HL-60/S4 treated with phorbol 12-myristate 13-acetate at 8.2 ng/mL for 4 days and 3 days (cell line): ENCODE data around the gene MYCBP2.
"Not testable (repeated sequence)": the region's sequence is repeated elsewhere in the genome, so short reads cannot be mapped to it uniquely, and the experiment has no call there.

Experiments used
- in situ Hi-C: fragments of 300-500 bp; cut with MboI; formaldehyde crosslinking; loops from 2 replicates; pipeline ENCODE4 v1.15.0; 2022; ENCODE audit warnings: low sequenced_read_pairs

The MYCBP2 gene

DNA sequence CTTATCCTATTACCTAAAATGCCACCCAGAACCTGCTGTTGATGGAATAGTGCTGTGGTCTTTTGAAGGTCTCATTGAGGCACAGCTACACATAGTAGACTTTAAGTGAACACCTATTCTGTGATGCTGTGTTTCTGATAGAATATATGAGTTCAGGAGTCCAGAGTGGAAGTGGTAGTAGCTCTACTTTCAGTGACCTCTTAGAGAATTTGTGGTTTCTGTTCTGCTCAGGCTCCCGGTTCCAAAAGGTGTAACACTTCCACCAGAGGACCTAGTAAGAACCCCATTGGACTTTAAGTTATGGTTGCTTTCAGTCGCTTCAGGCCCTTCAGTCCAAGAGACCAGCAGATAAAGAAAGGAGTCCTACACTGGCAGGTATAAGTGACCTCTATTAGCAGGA, 11.4 kb upstream of the MYCBP2 start:
- in situ Hi-C loops: loop anchor here (10.0 kb wide), 1 partner anchor 136 kb away; no protein-coding TSS in a partner anchor

DNA sequence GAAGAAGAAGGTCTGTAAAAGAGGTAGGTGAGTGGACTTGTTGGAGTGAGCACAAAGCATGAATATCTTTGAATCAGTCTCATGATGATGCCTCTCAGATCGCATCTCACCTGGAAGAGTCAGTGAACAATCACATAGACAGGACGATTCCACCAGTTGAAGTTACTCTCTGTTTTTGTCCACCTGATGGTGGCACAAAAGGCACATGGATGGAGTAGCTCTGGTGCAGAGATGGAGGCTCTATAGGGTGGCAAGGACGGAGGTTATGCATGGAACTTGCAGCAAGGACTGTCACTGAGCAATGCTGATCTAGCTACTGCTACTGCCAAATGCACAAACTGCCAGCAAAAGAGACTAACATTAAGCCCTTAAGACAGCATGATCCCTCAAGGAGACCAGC, 10.3 kb upstream of the MYCBP2 start:
- in situ Hi-C loops: loop anchor here (10.0 kb wide), 1 partner anchor 138 kb away; no protein-coding TSS in a partner anchor

DNA sequence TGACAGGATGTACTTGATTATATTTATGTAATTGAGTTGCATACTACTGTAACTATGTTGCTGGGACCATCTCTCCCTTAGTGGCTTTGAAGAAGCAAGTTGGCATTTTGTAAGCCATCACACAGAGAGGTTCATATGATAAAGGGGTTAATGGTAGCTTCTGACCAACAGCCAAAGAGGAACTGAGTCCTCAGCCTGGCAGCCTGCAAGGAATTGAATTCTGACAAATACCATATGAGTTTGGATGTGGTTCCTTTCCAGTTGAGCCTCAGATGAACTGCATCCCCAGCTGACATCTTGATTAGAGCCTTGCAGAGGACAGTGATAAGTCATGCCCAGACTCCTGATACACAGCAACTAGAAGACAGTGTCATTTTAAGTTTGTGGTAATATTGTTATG, 8.6 kb upstream of the MYCBP2 start:
- in situ Hi-C loops: loop anchor here (10.0 kb wide), 1 partner anchor 139 kb away; no protein-coding TSS in a partner anchor

DNA sequence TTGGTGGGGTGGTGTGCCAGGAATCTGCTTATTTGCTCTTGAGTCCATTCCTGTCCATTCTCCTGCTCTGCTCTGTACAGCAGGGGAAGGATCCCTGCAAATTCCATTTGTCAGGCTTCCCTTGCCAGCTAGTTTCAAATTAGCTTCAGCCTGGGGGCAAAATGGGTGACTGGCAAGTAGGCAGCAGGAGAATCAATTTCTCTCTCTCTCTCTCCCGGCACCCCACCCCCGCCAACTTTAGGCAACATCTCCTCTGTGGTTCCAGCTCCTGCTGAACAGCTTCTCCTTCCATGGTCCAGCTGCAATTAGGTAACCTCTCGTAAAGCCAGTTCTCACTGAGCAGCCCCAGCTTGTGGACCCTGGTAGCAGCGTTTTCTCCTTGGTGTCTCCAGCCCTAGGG, 6.7 kb upstream of the MYCBP2 start:
- in situ Hi-C loops: loop anchor here (10.0 kb wide), 1 partner anchor 141 kb away; no protein-coding TSS in a partner anchor

DNA sequence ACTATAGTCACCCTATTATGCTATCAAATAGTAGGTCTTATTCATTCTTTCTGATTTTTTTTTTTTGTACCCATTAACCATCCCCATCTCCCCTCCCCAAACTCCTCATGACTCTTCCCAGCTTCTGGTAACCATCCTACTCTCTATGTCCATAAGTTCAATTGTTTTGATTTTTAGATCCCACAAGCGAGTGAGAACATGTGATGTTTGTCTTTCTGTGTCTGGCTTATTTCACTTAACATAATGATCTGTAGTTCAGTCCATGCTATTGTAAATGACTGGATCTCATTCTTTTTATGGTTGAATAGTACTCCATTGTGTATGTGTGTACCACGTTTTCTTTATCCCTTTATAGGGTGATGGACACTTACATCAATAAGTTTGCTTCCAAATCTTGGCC, 4.5 kb upstream of the MYCBP2 start:
- in situ Hi-C loops: loop anchor here (10.0 kb wide), 1 partner anchor 143 kb away; no protein-coding TSS in a partner anchor

DNA sequence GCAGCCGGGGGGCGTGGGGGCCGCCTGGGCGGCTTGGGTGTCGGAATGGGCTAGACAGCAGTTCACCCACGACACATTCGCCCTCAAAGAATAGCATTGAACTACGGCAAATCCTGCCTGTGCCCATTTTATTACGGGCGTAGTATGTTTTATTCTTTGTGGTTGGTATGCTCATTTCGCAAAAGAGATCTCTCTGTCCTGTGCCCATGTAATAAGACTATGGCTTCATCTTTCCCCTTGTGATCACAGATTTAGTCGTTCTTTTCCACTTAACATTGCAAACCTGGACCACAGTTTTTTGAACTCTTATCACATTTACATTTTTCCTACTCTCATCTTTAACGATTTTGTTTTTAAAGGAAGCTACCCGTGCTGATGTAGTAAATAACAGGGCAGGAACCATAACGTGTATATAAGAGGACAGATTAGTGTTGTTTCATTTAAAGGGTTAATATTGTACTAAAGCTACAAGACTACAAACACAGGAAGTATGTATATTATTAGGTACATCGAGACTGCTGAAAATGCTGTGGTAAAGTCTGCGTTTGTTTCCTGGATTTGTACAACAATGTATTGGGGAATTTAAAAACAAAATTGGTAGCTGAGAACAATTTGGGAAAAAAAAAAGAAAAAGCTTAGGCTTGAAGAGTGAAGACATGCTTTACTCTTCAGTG, 3.2 kb upstream of the MYCBP2 start:
- in situ Hi-C loops: loop anchor here (10.0 kb wide), 1 partner anchor 145 kb away; no protein-coding TSS in a partner anchor

DNA sequence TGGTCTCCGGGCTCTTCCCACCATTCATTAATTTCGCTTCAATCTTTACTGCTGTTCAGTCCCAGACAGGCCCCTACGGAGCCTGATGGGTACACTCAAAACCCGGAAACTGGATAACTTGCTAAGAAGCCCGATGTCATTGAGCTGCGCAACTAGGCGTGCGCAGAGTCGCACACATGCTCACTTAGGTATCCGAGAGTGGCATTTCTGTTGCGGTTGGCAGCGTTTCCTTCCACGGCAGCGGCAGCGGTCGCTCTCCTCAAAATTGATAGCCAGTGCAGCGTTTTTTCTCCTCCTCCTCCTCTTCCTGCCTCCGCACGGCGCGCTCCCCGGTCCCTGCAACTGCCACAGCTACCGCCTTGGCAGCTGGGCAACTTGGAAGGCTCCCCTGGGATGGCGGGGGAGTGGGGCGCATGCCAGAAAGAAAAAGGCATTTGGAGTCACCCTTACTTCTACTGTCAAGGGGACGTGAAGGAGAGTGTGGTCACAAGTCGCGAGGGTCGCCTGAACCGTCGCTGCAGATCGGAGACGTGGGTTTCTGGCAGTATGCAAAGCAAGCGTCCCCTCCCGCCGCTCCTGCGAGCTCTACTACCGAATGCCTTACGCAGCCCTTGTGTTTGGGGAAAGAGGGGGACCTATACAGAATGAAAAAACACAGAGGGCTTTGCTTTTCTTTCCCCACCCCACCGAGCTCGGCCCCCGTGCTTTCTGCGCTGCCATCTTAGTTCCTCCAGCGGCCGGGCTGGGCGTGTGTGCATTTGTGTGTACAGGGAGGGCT, 2.4 kb upstream of the MYCBP2 start:
- in situ Hi-C loops: no loop called here

DNA sequence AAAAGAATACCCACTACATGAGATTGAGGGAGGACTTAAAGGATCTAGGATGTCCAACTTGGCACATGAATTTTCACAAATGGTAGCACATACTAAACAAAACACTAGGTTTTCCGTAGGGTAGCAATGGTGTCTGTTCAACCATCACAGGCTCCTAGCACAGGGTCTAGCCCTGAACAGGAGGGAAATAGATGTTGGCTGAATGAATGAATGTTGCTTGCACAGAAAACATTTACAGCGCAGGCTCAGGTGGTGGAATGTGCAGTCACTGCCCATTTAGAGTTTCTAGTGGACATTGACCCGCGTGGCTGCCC, 1.9 kb upstream of the MYCBP2 start:
- in situ Hi-C loops: no loop called here

DNA sequence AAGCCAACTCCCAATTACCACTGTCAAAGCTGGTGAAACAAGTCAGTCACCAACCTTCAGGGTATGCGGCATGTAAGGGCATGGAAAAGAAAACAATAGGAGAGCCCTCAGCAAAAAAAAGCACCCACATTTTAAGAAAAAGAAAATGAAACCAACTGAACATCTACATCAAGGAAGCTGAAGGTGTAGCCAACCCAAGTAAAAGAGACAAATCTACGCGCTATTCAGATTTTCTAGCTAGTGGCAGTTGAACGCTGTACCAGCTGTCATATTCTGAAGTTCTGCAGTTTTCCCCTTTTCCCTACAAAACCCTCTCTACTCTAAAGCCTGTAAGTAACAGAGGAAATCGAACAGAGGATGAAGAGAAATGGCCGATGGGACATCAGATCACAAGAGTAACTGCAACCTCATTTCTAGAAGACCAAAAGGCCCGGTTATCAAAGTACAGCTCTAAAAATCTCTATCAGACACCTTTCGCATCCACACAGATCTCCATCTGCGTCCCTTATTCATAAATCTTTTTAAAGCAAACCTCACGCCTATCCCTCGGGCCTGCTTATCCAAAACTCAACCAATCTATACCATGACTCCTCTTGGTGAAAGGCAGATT, 1.4 kb downstream of the MYCBP2 start:
- in situ Hi-C loops: no loop called here

DNA sequence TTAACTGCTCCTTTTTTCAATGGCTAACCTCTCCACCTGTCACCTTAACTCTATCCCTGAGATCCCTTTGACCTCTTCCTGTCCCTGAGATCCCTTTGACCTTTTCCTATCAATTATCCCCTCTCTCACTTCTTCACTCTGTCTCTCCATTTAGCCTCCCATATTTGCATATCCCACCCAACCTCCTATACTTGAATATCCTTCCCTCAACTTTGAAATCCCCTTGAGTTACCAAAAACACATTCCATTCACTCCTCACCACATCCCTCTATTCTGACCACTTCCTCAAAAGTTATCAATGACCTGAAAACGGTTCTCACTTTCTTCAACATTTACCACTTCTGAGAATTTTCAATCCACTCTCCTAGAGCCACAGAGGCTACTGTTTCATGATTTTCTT, 3.0 kb downstream of the MYCBP2 start:
- in situ Hi-C loops: no loop called here

DNA sequence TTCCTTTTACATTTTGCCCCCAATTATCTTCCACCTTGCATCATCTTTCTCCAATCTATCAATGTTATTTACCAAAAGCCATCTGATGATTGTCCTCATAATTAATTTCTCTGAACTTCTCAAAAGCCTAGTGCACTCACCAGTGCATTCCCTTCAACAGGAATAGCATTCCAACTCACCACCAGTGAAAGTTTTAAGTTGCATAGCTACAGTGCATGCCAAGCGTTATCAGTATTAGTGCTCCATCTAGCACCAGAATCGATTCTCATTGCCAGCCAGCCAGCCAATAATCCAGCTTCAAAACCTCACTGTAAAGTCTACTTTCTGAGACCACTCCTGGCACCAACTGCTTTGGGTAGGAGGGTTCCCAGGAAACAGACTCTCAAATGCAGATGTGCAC, 7.4 kb downstream of the MYCBP2 start:
- in situ Hi-C loops: no loop called here

DNA sequence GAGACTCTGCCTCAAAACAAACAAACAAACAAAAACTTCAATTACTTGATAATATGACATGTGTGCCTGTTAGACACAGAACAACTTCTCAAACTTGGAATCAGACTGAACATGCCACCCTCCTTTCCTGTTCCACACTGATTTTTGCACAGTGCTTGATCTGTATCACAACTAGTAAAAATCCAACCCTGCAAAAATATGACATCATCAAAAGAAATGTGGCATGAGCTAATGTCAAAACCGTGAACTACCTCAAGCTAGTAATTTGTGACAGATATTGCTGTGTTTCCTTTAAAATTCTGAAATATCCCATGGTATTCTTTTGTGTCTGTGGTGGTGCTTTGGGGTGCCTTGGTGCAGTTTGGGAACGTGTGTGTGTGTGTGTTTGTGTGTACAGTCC, 8.2 kb downstream of the MYCBP2 start:
- in situ Hi-C loops: no loop called here

DNA sequence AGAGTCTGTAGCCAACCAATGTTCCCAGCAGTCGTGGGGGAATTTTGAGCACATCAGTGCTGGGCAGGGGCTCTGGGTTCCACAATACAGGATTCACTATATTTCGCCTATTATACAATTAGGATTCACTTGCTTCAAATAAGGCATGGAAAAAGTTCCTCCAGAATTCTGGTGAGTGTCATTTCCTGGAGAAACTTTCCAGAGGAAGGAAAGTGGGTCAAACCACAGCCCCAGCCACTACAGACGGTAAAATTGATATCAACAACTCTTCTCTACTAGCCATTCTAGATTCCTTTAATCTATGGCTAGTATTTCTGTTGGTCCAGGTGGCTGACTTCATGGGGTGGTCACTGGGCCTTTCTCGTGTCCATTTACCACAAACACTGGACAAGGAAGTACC, 10.5 kb downstream of the MYCBP2 start:
- in situ Hi-C loops: no loop called here

DNA sequence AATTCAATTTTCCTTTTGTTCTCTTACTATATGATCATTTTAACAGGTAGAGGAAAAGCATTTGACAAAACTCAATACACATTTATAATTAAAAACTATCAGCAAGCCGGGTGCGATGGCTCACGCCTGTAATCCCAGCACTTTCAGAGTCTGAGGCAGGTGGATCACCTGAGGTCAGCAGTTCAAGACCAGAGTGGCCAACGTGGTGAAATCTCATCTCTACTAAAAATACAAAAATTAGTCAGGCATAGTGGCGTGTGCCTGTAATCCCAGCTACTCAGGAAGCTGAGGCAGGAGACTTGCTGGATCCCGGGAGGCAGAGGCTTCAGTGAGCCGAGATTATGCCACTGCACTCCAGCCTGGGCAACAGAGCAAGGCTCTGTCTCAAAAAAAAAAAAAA, 11.4 kb downstream of the MYCBP2 start:
- in situ Hi-C loops: not testable (repeated sequence)

DNA sequence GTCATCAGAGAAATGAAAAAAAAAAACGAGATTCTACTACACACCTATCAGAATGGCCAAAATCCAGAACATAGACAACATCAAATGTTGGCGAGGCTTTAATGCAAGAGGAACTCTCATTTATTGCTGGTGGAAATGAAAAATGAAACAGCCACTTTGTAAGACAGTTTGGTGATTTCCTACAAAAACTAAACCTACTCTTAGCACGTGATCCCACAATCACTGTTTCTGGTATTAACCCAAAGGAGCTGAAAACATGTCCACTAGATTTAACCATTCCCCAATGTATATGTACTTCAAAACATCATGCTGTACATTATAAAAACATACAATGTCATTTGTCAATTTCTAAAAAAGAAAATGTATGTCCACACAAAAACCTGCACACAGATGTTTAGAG, 13.0 kb downstream of the MYCBP2 start:
- in situ Hi-C loops: no loop called here

DNA sequence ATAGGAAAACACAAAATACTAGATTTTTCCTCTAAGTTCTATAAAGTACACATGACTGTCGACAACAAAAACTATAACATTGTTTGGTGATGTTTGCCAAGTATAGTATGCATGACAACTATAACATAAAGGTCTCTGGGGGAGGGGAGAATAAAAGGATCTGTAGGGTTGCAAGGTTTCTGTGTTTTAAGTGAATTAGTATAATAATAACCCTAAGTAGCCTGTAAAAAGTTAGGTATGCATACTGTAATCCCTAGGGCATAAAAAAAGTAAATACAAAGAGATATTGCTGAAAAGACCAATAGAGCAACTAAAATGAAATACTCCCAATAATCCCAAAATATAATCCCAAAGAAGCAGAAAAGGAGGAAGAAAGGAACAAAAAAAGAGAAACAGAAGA, 14.6 kb downstream of the MYCBP2 start:
- in situ Hi-C loops: no loop called here

DNA sequence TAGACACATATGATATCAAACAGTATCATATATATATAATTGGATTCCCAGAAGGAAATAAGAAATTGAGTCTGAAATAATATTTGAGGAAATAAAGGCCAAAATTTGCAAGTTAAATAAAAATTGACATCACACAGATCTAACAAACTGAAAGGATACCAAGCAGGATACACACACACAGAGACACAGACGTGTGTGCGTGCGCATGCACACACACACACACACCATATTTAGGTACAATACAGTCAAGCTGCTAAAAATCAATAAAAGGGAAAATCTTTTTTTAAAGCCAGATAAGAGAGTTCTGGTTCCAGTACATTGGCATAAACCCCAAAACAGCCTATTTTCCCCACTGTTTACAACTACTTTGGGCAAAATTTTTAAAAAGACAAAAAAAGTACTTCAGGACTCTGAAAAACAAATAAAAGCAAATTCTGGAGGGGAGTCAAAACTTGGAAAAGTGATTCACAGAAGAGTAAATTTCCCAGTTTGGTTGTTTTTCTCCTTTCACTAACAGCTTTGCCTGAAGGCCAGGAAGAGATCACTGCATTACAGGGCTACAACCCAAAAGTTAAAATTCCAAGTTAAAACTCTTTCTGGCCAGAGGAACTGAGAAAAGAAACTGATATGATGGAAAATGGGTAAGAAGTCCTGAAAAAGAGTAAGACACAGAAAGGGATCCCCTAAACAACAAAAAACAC, 16.2 kb downstream of the MYCBP2 start:
- in situ Hi-C loops: no loop called here

DNA sequence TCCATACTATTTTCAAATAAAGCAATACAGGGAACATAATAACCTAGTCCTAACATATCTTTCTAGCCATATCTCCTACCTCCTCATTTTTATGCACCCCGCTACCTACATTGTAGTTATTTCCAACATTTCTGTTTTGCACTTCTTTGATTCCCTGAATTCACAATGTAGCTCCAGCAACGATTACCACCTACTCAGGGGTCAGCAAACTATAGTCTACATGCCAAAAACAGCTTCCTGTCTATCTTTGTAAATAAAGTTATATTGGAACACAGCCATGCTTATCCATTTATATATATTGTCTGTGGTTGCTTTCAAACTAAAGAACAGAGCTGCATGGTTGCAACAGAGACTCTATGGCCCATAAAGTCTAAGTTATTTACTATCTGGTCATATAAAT, 16.7 kb downstream of the MYCBP2 start:
- in situ Hi-C loops: no loop called here

DNA sequence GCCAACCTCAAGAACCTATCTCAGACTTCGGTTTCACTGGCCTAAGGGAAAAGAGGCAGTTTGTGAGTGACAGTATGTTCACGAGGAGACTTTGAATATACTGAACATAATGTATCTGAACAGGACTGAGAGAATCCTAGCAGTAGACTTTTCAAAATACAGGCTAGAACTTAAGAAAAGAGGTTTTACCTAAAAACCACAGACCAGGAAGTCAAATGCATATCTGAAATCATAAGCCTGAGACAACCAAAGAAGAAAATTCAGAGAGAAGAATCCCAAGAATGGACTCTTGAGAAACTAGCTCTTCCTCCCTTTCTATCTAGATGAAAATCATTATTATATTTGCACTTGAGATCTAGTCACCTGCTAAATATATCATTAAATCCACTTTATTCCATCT, 17.6 kb downstream of the MYCBP2 start:
- in situ Hi-C loops: no loop called here

DNA sequence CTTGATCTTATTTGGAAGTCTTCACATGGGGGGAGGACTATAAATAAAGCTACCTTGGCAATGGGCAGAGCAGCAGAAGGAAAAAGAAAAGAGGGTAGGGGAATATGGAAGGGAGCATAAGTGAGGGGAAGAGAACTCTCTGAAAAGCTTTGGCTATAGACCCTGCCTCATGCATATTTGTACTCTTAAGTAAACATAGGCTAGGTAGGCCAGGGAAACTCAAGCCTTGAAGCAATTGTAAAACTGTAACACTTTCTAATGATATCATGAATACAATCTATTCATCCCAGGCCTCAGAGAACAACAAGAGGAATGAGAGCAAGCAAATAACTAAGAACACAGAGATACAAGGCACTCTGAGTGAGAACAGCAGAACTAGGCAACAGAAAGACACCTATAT, 20.4 kb downstream of the MYCBP2 start:
- in situ Hi-C loops: no loop called here

DNA sequence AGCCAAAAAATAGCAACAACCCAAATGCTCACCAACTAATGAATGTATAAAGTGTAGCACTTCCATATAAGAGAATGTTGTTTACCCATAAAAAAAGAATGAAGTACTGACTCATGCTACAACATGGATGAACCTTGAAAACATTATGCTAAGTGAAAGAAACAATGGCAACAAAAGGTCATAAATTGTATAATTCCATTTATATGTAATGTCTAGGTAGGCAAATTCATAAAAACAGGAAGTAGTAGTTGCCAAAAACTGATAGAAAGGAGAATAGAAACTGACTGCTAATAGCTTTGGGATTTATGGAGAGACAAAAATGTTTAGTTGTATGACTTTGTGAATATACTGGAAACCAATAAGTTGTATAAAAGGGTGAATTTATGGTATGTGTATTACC, 21.6 kb downstream of the MYCBP2 start:
- in situ Hi-C loops: no loop called here
